SW480 (cell line): ENCODE data around the gene CD1C.
"Not testable (repeated sequence)": the region's sequence is repeated elsewhere in the genome, so short reads cannot be mapped to it uniquely, and the experiment has no call there.

ENCODE experiments used
- DNase-seq: peaks from one replicate; pipeline ENCODE4 v3.0.0-alpha.2; 2016; ENCODE audit warnings: low spot score

The CD1C gene

DNA sequence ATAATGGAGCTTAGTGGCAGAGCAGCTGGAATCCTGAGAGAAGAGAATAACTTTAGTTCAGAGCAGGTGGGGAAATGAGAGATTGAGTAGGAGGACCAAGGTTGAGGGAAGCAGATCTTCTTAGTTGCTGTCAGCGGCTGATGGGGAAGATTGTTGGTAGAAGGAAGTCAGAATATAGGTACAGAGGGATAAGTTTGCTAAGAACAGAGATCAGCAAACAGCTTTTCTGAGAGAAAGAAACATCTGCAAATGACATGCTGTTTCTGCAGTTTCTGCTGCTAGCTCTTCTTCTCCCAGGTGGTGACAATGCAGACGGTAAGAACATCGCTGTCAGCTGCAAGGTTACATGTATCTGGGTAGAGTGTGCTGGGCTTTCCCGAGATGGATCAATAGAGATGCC is at the start of gene CD1C:
Gene CD1C, plus strand, starts transcription at position 113 of the 400 bp plus-strand sequence. Its CDS starts 142 bp downstream, at position 255.
- DNase-seq: no peak

DNA sequence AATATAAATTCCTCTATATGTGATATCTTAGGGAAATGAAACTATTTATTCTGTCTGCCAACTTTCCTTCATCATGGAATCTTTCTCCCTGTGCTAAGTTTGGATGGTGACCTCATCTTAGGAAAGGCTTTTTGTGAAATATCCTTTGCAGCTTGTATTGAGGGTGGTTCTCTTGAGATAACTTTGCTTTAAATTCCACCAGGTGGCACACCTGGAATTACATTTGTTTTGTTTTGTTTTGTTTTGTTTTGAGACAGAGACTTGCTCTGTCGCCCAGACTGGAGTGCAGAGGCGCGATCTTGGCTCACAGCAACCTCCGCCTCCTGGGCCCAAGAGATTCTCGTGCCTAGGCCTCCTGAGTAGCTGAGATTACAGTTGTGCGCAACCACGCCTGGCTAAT is 43.1 kb upstream of the CD1C start:
- DNase-seq: peak; percentile 22

GRCh38 chr1:158248118-158248517 is 41.6 kb upstream of the CD1C start:
- no peak for DNase-seq

- DNase-seq: no peak
These were observed 41.0 kb upstream of the CD1C start for GRCh38 chr1:158248771-158249170.

- no peak for DNase-seq
These were observed 40.1 kb upstream of the CD1C start for GRCh38 chr1:158249646-158250045.

DNA sequence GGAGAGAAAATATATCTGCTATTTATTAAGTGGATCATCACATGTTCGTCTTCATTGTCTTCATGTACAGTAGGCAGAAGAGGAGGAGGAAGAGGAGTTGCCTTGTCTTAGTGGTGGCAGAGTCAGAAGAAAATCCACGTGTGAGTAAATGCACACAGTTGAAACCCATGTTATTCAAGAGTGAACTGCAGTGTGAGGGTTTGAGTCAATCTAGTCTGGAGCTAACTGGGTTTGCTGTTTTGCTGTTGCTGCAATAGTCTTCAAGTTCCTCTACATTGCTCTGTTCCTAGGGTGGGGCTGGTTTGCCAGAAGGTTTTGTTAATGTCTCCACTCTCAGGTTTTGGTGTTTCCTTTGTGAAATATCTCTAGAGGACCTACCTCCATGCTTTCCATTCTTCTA is 38.6 kb upstream of the CD1C start:
- no peak for DNase-seq

DNA sequence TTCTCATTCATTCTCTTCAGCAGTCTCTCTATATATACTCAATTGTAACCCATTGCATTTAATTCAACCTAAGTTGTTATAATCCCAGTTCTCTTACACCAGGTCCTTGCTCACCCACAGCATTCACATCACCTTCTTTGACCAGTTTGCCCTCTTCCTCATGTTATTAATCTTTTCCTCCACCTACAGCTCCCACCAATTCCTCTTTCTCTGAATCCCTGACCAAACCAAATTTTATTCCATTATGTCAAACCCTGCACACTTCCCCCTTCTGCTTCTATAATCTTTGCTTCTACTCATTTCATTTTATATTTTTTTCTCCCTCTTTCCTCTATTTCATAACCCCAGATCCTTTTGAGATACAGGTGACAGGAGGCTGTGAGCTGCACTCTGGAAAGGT is 34.1 kb upstream of the CD1C start:
- no peak for DNase-seq

- not testable (repeated sequence) for DNase-seq
These were observed 33.0 kb upstream of the CD1C start for GRCh38 chr1:158256747-158257146.

- no peak for DNase-seq
These were observed 31.8 kb upstream of the CD1C start for GRCh38 chr1:158257888-158258287.

DNA sequence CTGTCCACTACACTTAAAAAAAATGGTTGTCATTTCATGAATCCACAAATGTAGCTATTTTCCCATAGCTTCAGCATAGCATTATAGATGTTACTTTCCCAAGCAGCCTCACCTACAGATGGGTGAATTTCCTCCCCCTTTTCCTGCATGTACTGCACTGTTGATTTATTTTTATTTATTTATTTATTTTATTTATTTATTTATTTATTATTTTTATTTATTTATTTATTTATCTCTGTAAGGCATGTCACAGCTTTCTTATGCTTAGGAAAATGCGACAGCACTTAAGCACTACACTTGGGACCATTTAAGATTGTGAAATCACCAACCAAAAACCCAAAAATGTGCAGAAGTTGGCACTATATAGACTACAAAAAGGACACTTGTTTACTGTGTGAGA is 30.6 kb upstream of the CD1C start:
- no peak for DNase-seq

DNA sequence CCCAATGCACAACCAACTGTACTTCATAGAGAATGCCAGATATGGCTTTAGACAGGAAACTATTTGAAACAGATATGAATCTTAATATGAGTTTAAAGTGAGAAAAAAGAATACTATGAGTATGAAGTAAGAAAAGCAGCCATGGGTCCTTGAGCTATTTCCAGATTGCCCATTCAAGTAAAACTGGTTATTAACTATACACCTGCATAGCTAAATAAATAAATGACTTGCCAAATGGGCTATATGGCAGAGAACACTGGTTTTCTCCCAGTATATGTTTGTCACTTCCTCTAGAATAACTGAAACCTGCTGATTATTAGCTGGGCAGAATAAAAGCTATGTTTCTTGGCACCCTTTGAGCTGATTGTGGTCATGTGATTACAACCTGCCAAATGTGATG is 17.0 kb upstream of the CD1C start:
- no peak for DNase-seq

- DNase-seq: no peak
These were observed 14.9 kb upstream of the CD1C start for GRCh38 chr1:158274797-158275196.

DNA sequence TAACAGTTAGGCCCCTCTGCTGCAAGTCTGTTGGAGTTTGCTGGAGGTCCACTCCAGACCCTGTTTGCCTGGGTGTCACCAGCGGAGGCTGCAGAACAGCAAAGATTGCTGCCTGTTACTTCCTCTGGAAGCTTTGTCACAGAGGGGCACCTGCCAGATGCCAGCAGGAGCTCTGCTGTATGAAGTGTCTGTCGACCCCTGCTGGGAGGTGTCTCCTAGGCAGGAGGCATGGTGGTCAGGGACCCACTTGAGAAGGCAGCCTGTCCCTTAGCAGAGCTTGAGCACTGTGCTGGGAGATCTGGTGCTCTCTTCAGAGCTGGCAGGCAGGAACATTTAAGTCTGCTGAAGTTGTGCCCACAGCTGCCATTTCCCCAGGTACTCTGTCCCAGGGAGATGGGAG is 7.3 kb upstream of the CD1C start:
- DNase-seq: not testable (repeated sequence)

DNA sequence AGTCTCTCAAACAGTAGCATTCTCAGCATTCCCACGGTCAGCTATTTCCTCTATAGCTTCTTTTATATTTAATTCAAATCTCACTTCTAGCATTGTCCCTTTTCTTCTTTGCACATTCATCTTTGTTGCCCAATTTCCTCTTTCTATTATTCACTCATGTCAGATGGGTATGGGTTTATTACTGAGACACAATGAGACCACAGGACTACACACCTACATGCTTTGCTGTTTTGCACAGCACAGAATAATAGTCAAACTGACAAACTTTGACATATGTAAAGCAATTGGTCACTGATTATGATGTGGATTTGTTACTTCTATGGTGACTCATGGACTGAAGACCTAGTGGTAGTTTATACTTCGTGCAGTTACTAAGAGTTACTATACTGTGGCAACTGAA is 5.8 kb upstream of the CD1C start:
- no peak for DNase-seq

- no peak for DNase-seq
These were observed 3.9 kb upstream of the CD1C start for GRCh38 chr1:158285756-158286241.

- no peak for DNase-seq
These were observed 3.2 kb upstream of the CD1C start for GRCh38 chr1:158286487-158286886.

DNA sequence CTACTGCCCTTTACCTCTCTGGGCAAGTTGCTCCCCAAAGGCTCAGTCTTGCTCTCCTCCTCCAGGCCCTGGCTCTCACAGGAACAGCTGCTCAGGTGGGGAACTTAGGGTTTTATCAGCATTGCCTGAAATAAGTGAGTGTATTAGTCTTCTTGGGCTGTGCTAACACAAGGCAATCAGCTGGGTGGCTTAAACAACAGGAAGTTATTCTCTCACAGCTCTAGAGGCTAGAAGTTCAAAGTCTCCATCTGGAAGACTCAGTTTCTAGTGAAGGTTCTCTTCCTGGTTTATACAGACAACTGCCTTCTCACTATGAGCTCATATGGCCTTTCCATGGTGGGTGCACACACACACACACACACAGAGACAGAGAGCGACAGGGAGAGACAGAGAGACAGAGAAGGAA is 2.8 kb upstream of the CD1C start:
- no peak for DNase-seq

DNA sequence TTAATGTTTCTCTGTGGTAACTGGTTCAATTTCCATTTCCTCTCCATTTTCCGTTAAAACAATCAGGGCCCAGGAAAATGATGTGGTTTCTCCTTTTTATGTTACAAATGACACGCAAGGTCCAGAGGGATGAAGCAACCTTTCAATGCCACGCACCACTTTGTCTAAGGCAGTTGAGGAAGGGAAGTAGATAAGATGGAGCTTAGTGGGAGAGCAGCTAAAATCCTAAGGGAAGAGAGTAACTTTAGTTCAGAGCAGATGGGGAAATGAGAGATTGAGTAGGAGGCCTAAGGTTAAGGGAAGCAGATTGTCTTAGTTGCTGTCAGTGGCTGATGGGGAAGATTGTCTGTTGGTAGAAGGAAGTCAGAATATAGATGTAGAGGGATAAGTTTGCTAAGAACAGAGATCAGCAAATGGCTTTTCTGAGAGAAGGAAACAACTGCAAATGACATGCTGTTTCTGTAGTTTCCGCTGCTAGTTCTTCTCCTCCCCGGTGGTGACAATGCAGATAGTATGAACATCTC is 660 bp downstream of the CD1C start:
- DNase-seq: no peak

DNA sequence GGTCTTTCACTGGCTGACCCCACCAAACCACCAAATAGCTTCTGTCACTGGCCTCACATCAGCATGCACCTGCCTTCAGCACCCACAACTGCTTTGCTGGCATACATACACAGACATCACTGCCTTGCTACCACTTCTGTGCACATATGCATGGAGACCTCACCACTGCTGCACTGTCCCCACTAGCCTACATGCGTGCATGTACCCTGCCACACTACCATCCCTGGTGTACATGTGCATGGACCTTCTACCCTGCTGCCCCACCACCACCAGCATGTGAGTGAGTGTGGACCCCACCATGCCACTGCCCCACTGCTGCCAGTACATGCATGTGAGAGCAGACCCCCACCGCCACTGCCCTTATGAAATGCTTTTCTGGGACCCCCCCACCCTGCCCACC is 6.1 kb downstream of the CD1C start:
- no peak for DNase-seq

GRCh38 chr1:158310623-158311022 is 20.9 kb downstream of the CD1C start:
- DNase-seq: no peak

GRCh38 chr1:158311066-158311465 is 21.3 kb downstream of the CD1C start:
- no peak for DNase-seq

DNA sequence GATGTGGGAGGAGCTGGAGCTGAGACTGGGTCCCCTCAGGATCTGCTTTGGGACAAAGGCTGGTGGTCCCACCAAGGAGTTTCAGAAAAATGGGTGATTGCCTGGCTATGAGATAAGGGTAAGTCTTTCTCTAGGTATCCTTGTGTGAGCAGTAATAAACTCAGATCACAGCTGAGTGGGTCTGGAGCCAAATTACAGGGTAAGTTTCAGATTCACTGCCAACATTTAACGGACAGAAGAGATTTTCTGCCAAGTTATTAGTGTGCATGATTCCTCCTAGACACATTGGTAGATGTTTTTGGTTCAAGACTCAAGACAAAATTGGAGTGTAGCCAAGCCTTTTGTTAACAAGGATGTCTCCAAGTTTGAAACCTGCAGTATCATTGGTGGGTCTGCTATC is 34.1 kb downstream of the CD1C start:
- no peak for DNase-seq

DNA sequence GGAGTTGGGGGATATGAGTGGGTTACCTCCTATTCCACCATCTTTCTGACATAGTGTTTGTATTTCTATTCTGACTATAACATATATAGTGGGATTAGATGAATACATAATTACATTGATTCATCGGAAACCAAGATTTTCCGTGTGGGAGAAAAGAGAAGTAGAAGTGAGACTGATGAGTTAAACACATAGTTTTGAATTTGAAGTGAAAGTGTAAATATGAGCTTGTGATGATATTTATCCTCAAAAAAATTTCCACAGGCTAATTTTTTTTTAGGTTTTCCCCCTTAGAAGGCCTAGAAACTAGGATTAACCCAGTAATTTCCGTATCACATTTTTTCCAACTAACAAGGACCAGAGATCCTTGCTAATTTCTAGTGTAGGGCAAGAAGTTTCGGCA is 34.7 kb downstream of the CD1C start:
- DNase-seq: no peak

DNA sequence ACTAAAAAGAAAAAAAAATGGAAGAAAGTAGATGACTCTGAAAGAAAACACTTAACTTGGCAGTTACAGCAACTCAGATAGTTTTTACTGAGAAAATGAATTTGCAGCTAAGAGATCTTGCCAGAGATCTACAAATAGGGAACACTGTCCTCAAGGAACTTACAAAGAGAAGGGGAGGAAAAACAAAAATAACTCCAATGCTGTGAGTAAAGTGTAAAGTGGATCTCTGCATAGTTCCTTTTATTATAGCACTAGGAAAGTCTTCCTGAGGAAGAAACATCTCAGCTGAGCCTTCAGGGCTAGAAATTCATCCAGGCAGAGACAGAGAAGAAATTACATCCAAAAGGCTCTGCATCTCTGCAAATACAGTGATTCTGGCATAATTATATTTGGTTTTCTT is 37.8 kb downstream of the CD1C start:
- no peak for DNase-seq

GRCh38 chr1:158328426-158328825 is 38.7 kb downstream of the CD1C start:
- DNase-seq: no peak
